K562 (cell line): ENCODE measurements around the gene ETV2. TPM values are rescaled to one million over a fixed set of nuclear protein-coding genes. Genes with fewer than 3 reads are reported as not detected.
A peak's percentile ranks its signal among the peaks of the same experiment; 100 is the strongest.

Source experiments
- ASH1L ChIP-seq: fragments of 450-650 bp; IDR thresholded peaks from 2 replicates; pipeline ENCODE4 v1.6.1; 2018; ENCODE audit warnings: borderline replicate concordance, mild to moderate bottlenecking, low read depth; ENCODE audit not compliant: partially characterized antibody
- CHD2 ChIP-seq: IDR thresholded peaks from 2 replicates; pipeline ENCODE4 v1.6.1; 2011; ENCODE audit warnings: low read depth, low read length
- CLOCK ChIP-seq: fragments of 250-450 bp; sonication (Bioruptor Pico); IDR thresholded peaks from 2 replicates; pipeline ENCODE4 v1.4.0; 2020; ENCODE audit warnings: mild to moderate bottlenecking, moderate library complexity, borderline replicate concordance
- EGR1 ChIP-seq: fragments of 450-650 bp; conservative IDR thresholded peaks from 2 replicates; pipeline ENCODE4 v1.6.1; 2017; ENCODE audit warnings: mild to moderate bottlenecking
- ERF ChIP-seq: fragments of 450-650 bp; formaldehyde crosslinking; IDR thresholded peaks from 2 replicates; pipeline ENCODE4 v1.4.0; 2020; ENCODE audit warnings: mild to moderate bottlenecking, mixed read lengths
- GTF2F1 ChIP-seq: IDR thresholded peaks from 2 replicates; pipeline ENCODE4 v1.6.1; 2011; ENCODE audit warnings: low read depth, low read length, improper control_type of control experiment
- HBP1 ChIP-seq: fragments of 450-650 bp; formaldehyde crosslinking; IDR thresholded peaks from 2 replicates; pipeline ENCODE4 v1.4.0; 2022; ENCODE audit warnings: missing genetic modification characterization
- HMBOX1 ChIP-seq: sonication (generic); IDR thresholded peaks from 2 replicates; pipeline ENCODE4 v1.6.1; 2016
- HNRNPUL1 ChIP-seq: fragments of 200-400 bp; formaldehyde crosslinking; IDR thresholded peaks from 2 replicates; pipeline ENCODE4 v1.6.1; 2017; ENCODE audit warnings: low read length
- KDM2B ChIP-seq: fragments of 250-450 bp; sonication (Bioruptor Pico); IDR thresholded peaks from 2 replicates; pipeline ENCODE4 v1.8.0; 2021; ENCODE audit warnings: mild to moderate bottlenecking, moderate library complexity
- KDM5B ChIP-seq: fragments of 200-600 bp; sonication (generic); IDR thresholded peaks from 2 replicates; pipeline ENCODE4 v1.6.1; 2012; ENCODE audit warnings: low read depth, mild to moderate bottlenecking, moderate library complexity, low read length, control low read depth, inconsistent platforms; ENCODE audit not compliant: insufficient replicate concordance
- LCOR ChIP-seq: sonication (generic); formaldehyde crosslinking; IDR thresholded peaks from 2 replicates; pipeline ENCODE4 v1.8.0; 2022; ENCODE audit warnings: mild to moderate bottlenecking, missing genetic modification reagents
- NFRKB ChIP-seq: fragments of 450-650 bp; IDR thresholded peaks from 2 replicates; pipeline ENCODE4 v1.6.1; 2016; ENCODE audit warnings: low read depth
- PHF8 ChIP-seq: fragments of 200-600 bp; sonication (generic); IDR thresholded peaks from 2 replicates; pipeline ENCODE4 v1.6.1; 2012; ENCODE audit warnings: mixed run types, mild to moderate bottlenecking, inconsistent platforms, low read length, moderate library complexity, borderline replicate concordance
- RBM39 ChIP-seq: fragments of 200-400 bp; formaldehyde crosslinking; optimal IDR thresholded peaks from 2 replicates; pipeline ENCODE3; 2018; ENCODE audit warnings: low read depth, low read length
- RFX5 ChIP-seq: IDR thresholded peaks from 2 replicates; pipeline ENCODE4 v1.6.1; 2011; ENCODE audit warnings: low read depth, mild to moderate bottlenecking, improper control_type of control experiment, low read length
- RNF2 ChIP-seq: sonication (generic); IDR thresholded peaks from 2 replicates; pipeline ENCODE4 v1.6.1; 2016
- SRF ChIP-seq, 2 experiments: fragments of 250-450, 450-650 bp in 1 of 2; sonication (Bioruptor Pico) in 1 of 2; sonication (generic) in 1 of 2; formaldehyde crosslinking; IDR thresholded peaks; 2 replicates each; pipeline versions ENCODE4 v1.5.0 to v1.5.1; 2020 to 2022; ENCODE audit warnings: mild to moderate bottlenecking in 1 of 2, missing genetic modification reagents in 1 of 2
- STAT5B ChIP-seq: fragments of 250-450 bp; sonication (Bioruptor Pico); IDR thresholded peaks from 2 replicates; pipeline ENCODE4 v1.8.0; 2021; ENCODE audit warnings: mild to moderate bottlenecking, inconsistent platforms
- TAL1 ChIP-seq: fragments of 450-650 bp; IDR thresholded peaks from 2 replicates; pipeline ENCODE4 v1.6.1; 2016; ENCODE audit warnings: mild to moderate bottlenecking
- ZNF384 ChIP-seq: IDR thresholded peaks from 2 replicates; pipeline ENCODE4 v1.6.1; 2012; ENCODE audit warnings: low read depth, low read length, improper control_type of control experiment
- ZNF408 ChIP-seq: fragments of 250-450 bp; sonication (Bioruptor Pico); IDR thresholded peaks from 2 replicates; pipeline ENCODE4 v1.4.0; 2020; ENCODE audit warnings: low read depth, mild to moderate bottlenecking, moderate library complexity
- ZNF41 ChIP-seq: fragments of 250-450 bp; sonication (Bioruptor Pico); conservative IDR thresholded peaks from 2 replicates; pipeline ENCODE4 v1.4.0; 2020; ENCODE audit warnings: mild to moderate bottlenecking
- ZNF668 ChIP-seq: fragments of 250-450 bp; sonication (Bioruptor Pico); IDR thresholded peaks from 2 replicates; pipeline ENCODE4 v1.8.0; 2022; ENCODE audit warnings: mild to moderate bottlenecking, inconsistent platforms
- polyA plus RNA-seq, 8 experiments: library from polyadenylated mRNA; depleted of rRNA in 4 of 8; stranded (reverse) in 5 of 8; unstranded in 3 of 8; fragments of >200 nt; fragmentation: Nextera tagmentation in 2 of 8; fragmentation: Illumina TruSeq in 1 of 8; extraction: Ambion mirVana in 2 of 8; extraction: Trizol in 1 of 8; gene quantifications; 2 replicates each; pipeline versions ENCODE4 v1.2.1 to v1.2.3, GENCODE V29; 2011 to 2014; ENCODE audit warnings: inconsistent platforms in 1 of 8, missing spikeins in 1 of 8
- total RNA-seq, 7 experiments: library from RNA; depleted of rRNA in 6 of 7; stranded (reverse); fragments of >200 nt in 6 of 7; fragmentation: Illumina TruSeq in 2 of 7; extraction: Trizol in 2 of 7; gene quantifications; 2 replicates each; pipeline versions ENCODE4 v1.2.1 to v1.2.3, GENCODE V29; 2011 to 2021; ENCODE audit warnings: low replicate concordance in 1 of 7

ETV2 gene
- total and polyA plus RNA-seq, 9 of the 15 experiments (the other 6 are each of a cell fraction or from before 2014, with no cell fraction given): 0.11 to 3.7 (median 0.55) TPM

- no peak for TF ChIP-seq GTF2F1
- TF ChIP-seq HMBOX1: no peak
- TF ChIP-seq LCOR (CRISPR knock-in tag): peak; percentile 53
- peak; percentile 72 for TF ChIP-seq RNF2
- TF ChIP-seq PHF8: peak; percentile 91
- TF ChIP-seq KDM2B (CRISPR knock-in tag): 0 out of 2 replicates have a peak, but pooled peaks have one; percentile 54
- no peak for TF ChIP-seq ERF
- TF ChIP-seq RFX5: peak; percentile 84
- peak; percentile 86 for TF ChIP-seq CHD2
- TF ChIP-seq KDM5B: peak; percentile 81
- no peak for TF ChIP-seq HBP1
- 0 out of 2 replicates have a peak, but pooled peaks have one; percentile 21 for TF ChIP-seq EGR1
- peak; percentile 86 for TF ChIP-seq NFRKB
- no peak for TF ChIP-seq CLOCK (CRISPR knock-in tag)
- no peak for TF ChIP-seq HNRNPUL1
- TF ChIP-seq ASH1L: peak; percentile 96
- no peak for TF ChIP-seq ZNF668
- TF ChIP-seq TAL1: 0 out of 2 replicates have a peak, but pooled peaks have one; percentile 3
- TF ChIP-seq SRF (CRISPR knock-in tag; IDR thresholded peaks at IDR 0.05): no peak
- TF ChIP-seq RBM39: no peak
- no peak for TF ChIP-seq ZNF408 (CRISPR knock-in tag)
- TF ChIP-seq ZNF41 (CRISPR knock-in tag): no peak
- TF ChIP-seq STAT5B: no peak
- no peak for TF ChIP-seq ZNF384
Observed at GRCh38 chr19:35628565-35629331, 12.8 kb upstream of the ETV2 start, which contains the start of gene RBM42 (continued).
